ENCODE results near the gene MUC2.

MUC2 gene

GRCh38 chr11:1103401-1104360 lies 29.0 kb downstream of the MUC2 start:
- TF ChIP-seq CTCF (IDR thresholded peaks at IDR 0.05; ENCODE audit: insufficient read depth, low read length, missing control alignments): no peak
- CTCF ChIA-PET: no interaction called here
- POLR2A ChIA-PET: no interaction called here

DNA sequence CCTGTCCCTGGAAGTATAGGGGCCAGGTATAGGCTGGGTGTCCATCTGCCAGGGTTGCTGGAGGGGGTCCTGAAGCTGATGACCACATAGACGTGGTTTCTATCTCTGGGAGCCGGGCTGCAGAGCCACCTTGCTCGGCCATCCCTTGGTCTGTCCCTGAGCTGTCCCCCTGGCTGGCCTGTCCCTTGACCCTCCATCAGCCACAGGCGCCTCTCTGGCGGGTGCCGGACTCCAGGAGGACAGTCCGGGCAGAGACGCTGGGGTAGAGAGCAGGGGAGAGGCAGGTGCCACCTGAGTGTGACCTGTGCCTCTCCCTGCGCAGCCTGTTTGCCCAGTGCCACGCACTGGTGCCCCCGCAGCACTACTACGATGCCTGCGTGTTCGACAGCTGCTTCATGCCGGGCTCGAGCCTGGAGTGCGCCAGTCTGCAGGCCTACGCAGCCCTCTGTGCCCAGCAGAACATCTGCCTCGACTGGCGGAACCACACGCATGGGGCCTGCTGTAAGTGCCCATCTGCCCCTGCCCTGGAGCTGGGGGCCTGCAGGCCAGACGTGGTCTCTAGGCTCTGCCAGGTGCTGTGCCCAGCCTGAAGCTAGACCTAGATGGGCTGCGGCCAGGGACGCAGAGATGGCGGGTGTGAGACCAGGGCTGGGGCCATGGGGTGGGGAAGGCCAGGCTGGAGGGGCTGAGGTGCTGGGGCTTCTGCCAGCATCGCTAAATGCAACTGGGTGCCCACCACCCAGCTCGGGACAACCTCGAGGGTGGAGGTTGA lies 29.9 kb downstream of the MUC2 start:
- DNase-seq (ENCODE audit: low read depth, low spot score): no peak
- ChIA-PET CTCF (no interaction called here), POLR2A (no interaction called here)
- H3K4me3 ChIP-seq (ENCODE audit: low read depth, low read length): no peak overlapping the region
- no peak for TF ChIP-seq CTCF (IDR thresholded peaks at IDR 0.05; ENCODE audit: insufficient read depth, low read length, missing control alignments)

More at GRCh38 chr11:1103401-1104360, 29.0 kb downstream of the MUC2 start:
- H3K4me3 ChIP-seq (ENCODE audit: low read depth, low read length): no peak overlapping the region
- DNase-seq (ENCODE audit: low read depth, low spot score): no peak

DNA sequence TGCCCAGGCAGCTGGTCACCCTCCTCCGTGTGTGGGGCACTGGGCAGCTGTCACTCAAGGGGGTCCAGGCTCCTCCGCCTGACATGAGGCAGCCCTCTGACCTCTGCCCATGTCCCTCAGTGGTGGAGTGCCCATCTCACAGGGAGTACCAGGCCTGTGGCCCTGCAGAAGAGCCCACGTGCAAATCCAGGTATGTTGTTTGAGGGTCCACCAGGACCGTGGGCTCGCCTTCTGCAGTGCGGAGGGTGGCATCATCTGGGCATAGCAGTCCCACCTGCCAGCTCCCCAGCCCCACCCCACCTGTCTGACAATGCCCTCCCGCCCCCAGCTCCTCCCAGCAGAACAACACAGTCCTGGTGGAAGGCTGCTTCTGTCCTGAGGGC lies 30.5 kb downstream of the MUC2 start:
- TF ChIP-seq CTCF (IDR thresholded peaks at IDR 0.05; ENCODE audit: insufficient read depth, low read length, missing control alignments): no peak
- POLR2A ChIA-PET: no interaction called here
- DNase-seq (ENCODE audit: low read depth, low spot score): no peak
- H3K4me3 ChIP-seq (ENCODE audit: low read depth, low read length): no peak overlapping the region
- CTCF ChIA-PET: no interaction called here

DNA sequence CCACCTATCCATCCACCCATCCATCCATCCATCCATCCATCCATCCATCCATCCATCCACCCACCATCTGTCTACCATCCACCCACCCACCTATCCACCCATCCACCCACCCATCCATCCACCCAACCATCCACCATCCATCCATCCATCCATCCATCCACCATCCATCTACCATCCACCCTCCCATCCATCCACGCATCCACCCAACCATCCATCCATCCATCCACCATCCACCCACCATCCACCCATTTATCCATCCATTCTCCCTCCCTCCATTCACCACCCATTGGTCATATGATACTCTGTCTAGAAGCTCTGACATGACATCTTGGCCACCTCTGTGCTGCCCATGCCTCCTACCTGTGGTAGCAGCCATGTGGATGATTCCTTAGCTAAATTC lies 31.7 kb downstream of the MUC2 start:
- POLR2A ChIA-PET: no interaction called here

GRCh38 chr11:1107316-1108245 lies 32.9 kb downstream of the MUC2 start:
- ChIA-PET POLR2A (no interaction called here), CTCF (no interaction called here)
- TF ChIP-seq CTCF (IDR thresholded peaks at IDR 0.05; ENCODE audit: insufficient read depth, low read length, missing control alignments): no peak
- H3K4me3 ChIP-seq (ENCODE audit: low read depth, low read length): no peak overlapping the region
- DNase-seq (ENCODE audit: low read depth, low spot score): no peak

More for the DNA sequence above, 31.7 kb downstream of the MUC2 start:
- CTCF ChIA-PET: no interaction called here
- no peak for TF ChIP-seq CTCF (IDR thresholded peaks at IDR 0.05; ENCODE audit: insufficient read depth, low read length, missing control alignments)
- no peak for DNase-seq (ENCODE audit: low read depth, low spot score)
- H3K4me3 ChIP-seq (ENCODE audit: low read depth, low read length): no peak overlapping the region

Measured in AG04449 (cell line).